A549 (cell line): ENCODE data around the gene CNOT6. TPM values are rescaled to one million over a fixed set of nuclear protein-coding genes. Genes with fewer than 3 reads are reported as not detected.
"Not testable (repeated sequence)": the region's sequence is repeated elsewhere in the genome, so short reads cannot be mapped to it uniquely, and the experiment has no call there.

ENCODE experiments used
- ATAC-seq, 2 experiments: fragments of 200-7000 bp in 1 of 2; fragments of >200 bp in 1 of 2; cut with Nextera tagmentation in 1 of 2; cut with Tn5 transposase in 1 of 2; 3 replicates each; pipeline versions ENCODE4 v1.8.0 to v1.9.1; 2018 to 2020; ENCODE audit warnings: mild to moderate bottlenecking in 1 of 2, moderate library complexity in 1 of 2
- CTCF ChIA-PET: fragments of 300-600 bp; sonication (Branson Sonifier 250); formaldehyde crosslinking; extraction: SDS; loops from one replicate; lab custom pipeline; 2021; ENCODE audit warnings: antibody characterized with exemption, inconsistent platforms; lab: Yijun Ruan, JAX
- POLR2A ChIA-PET: fragments of 350-600 bp; formaldehyde crosslinking; extraction: SDS; loops from one replicate; lab custom pipeline; 2021; ENCODE audit warnings: antibody characterized with exemption, inconsistent platforms; lab: Yijun Ruan, JAX
- DNase-seq, 2 experiments: peaks; one replicate each; pipeline versions ENCODE4 v3.0.0 to v3.0.0-alpha.2; 2011 to 2016; ENCODE audit warnings: low read depth in 1 of 2, low spot score in 1 of 2
- FAIRE-seq: peaks from 2 replicates; lab custom pipeline; 2011; peaks lifted over from hg19 to GRCh38; lab: Jason Lieb, UNC
- H3K27ac ChIP-seq, 2 experiments: fragments of >200 bp; sonication (Bioruptor Twin); formaldehyde crosslinking; 3 replicates each; pipeline ENCODE4 v1.5.1; 2016 to 2017
- H3K4me1 ChIP-seq: fragments of >200 bp; sonication (Bioruptor Twin); formaldehyde crosslinking; 3 replicates; pipeline ENCODE4 v1.6.1; 2016
- H3K4me2 ChIP-seq: fragments of >200 bp; sonication (Bioruptor Twin); formaldehyde crosslinking; 3 replicates; pipeline ENCODE4 v1.6.1; 2016
- H3K4me3 ChIP-seq: fragments of >200 bp; sonication (Bioruptor Twin); formaldehyde crosslinking; 3 replicates; pipeline ENCODE4 v1.5.1; 2016
- H3K9me3 ChIP-seq: fragments of >200 bp; sonication (Bioruptor Twin); formaldehyde crosslinking; 3 replicates; pipeline ENCODE4 v1.6.1; 2016
- ATOH8 ChIP-seq: fragments of 250-450 bp; sonication (Bioruptor Pico); IDR thresholded peaks from 2 replicates; pipeline ENCODE4 v1.5.0; 2020; ENCODE audit warnings: low read depth, mild to moderate bottlenecking, moderate library complexity
- BCL3 ChIP-seq: fragments of >200 bp; sonication (Bioruptor Twin); formaldehyde crosslinking; IDR thresholded peaks from 3 replicates; pipeline ENCODE4 v1.6.1; 2016
- CBX2 ChIP-seq: fragments of 200-600 bp; sonication (generic); IDR thresholded peaks from 2 replicates; pipeline ENCODE4 v1.6.1; 2016; ENCODE audit warnings: low read depth, mild to moderate bottlenecking, borderline replicate concordance
- CEBPB ChIP-seq, 2 experiments: fragments of >200 bp in 1 of 2; sonication (Bioruptor Twin) in 1 of 2; formaldehyde crosslinking in 1 of 2; IDR thresholded peaks; 2 replicates each; pipeline ENCODE4 v1.6.1; 2012 to 2016
- CHD4 ChIP-seq: fragments of 200-600 bp; sonication (generic); IDR thresholded peaks from 2 replicates; pipeline ENCODE4 v1.6.1; 2016; ENCODE audit warnings: antibody characterized with exemption, mild to moderate bottlenecking, borderline replicate concordance
- ELK1 ChIP-seq: fragments of 150-350 bp; IDR thresholded peaks from 2 replicates; pipeline ENCODE4 v1.6.1; 2014; ENCODE audit warnings: low read depth, mild to moderate bottlenecking, low read length
- FOSB ChIP-seq: fragments of 250-450 bp; sonication (Bioruptor Pico); IDR thresholded peaks from 2 replicates; pipeline ENCODE4 v1.5.0; 2020; ENCODE audit warnings: mild to moderate bottlenecking, moderate library complexity
- HDAC2 ChIP-seq: fragments of 200-600 bp; sonication (generic); IDR thresholded peaks from 2 replicates; pipeline ENCODE4 v1.6.1; 2016
- HES2 ChIP-seq: fragments of >200 bp; sonication (Bioruptor Twin); formaldehyde crosslinking; IDR thresholded peaks from 2 replicates; pipeline ENCODE4 v1.6.1; 2016
- HEYL ChIP-seq: fragments of 250-450 bp; sonication (Bioruptor Pico); IDR thresholded peaks from 2 replicates; pipeline ENCODE4 v1.8.0; 2021; ENCODE audit warnings: mild to moderate bottlenecking, moderate library complexity
- HMGXB4 ChIP-seq: fragments of 250-450 bp; sonication (Bioruptor Pico); IDR thresholded peaks from 2 replicates; pipeline ENCODE4 v1.5.0; 2021; ENCODE audit warnings: mild to moderate bottlenecking, moderate library complexity, borderline replicate concordance
- HOXA7 ChIP-seq: fragments of 250-450 bp; sonication (Bioruptor Pico); IDR thresholded peaks from 2 replicates; pipeline ENCODE4 v1.5.0; 2020; ENCODE audit warnings: mild to moderate bottlenecking, moderate library complexity
- HOXB13 ChIP-seq: fragments of 250-450 bp; sonication (Bioruptor Pico); IDR thresholded peaks from 2 replicates; pipeline ENCODE4 v1.5.0; 2020; ENCODE audit warnings: low read depth, mild to moderate bottlenecking, moderate library complexity
- HOXB5 ChIP-seq: fragments of 250-450 bp; sonication (Bioruptor Pico); IDR thresholded peaks from 2 replicates; pipeline ENCODE4 v1.5.0; 2020; ENCODE audit warnings: mild to moderate bottlenecking, moderate library complexity
- JUN ChIP-seq, 2 experiments: fragments of >200 bp; sonication (Bioruptor Twin); formaldehyde crosslinking; IDR thresholded peaks; 2 replicates in 1 of 2; 3 replicates in 1 of 2; pipeline ENCODE4 v1.6.1; 2016 to 2017
- KDM1A ChIP-seq: fragments of 200-600 bp; sonication (generic); IDR thresholded peaks from 2 replicates; pipeline ENCODE4 v1.6.1; 2016; ENCODE audit warnings: low read depth, mild to moderate bottlenecking
- MAX ChIP-seq: IDR thresholded peaks from 2 replicates; pipeline ENCODE4 v1.6.1; 2012
- MYC ChIP-seq: IDR thresholded peaks from 2 replicates; pipeline ENCODE4 v1.6.1; 2012; ENCODE audit warnings: mild to moderate bottlenecking, inconsistent platforms, low read length, improper control_type of control experiment, borderline replicate concordance
- NFE2L2 ChIP-seq: fragments of 150-350 bp; conservative IDR thresholded peaks from 2 replicates; pipeline ENCODE4 v1.6.1; 2014; ENCODE audit warnings: low read length
- NPAS2 ChIP-seq: fragments of 250-450 bp; sonication (Bioruptor Pico); IDR thresholded peaks from 2 replicates; pipeline ENCODE4 v1.8.0; 2022; ENCODE audit warnings: mild to moderate bottlenecking, moderate library complexity, borderline replicate concordance
- RAD21 ChIP-seq, 2 experiments: fragments of >200 bp in 1 of 2; sonication (Bioruptor Twin) in 1 of 2; formaldehyde crosslinking in 1 of 2; IDR thresholded peaks in 1 of 2; conservative IDR thresholded peaks in 1 of 2; 2 replicates in 1 of 2; 3 replicates in 1 of 2; pipeline ENCODE4 v1.6.1; 2012 to 2018; ENCODE audit warnings: inconsistent platforms in 1 of 2
- RNF2 ChIP-seq: fragments of 200-600 bp; sonication (generic); IDR thresholded peaks from 2 replicates; pipeline ENCODE4 v1.6.1; 2016; ENCODE audit warnings: low read depth, mild to moderate bottlenecking, antibody characterized with exemption, moderate library complexity, borderline replicate concordance
- SMC3 ChIP-seq: fragments of >200 bp; sonication (Bioruptor Twin); formaldehyde crosslinking; IDR thresholded peaks from 3 replicates; pipeline ENCODE4 v1.6.1; 2018; ENCODE audit warnings: inconsistent platforms
- ZNF302 ChIP-seq: fragments of 250-450 bp; sonication (Bioruptor Pico); IDR thresholded peaks from 2 replicates; pipeline ENCODE4 v1.9.0; 2021; ENCODE audit warnings: inconsistent platforms, mild to moderate bottlenecking, moderate library complexity
- WGBS: methylation state at CpG from one replicate; pipeline ENCODE4 v1.1.6; 2017; ENCODE audit errors: missing lambda C conversion rate; 5-methylcytosine and 5-hydroxymethylcytosine counted together
- polyA plus RNA-seq, 4 experiments: library from polyadenylated mRNA; depleted of rRNA in 3 of 4; stranded (reverse); fragments of >200 nt; fragmentation: RNase III in 1 of 4; extraction: RNeasy Plus Mini Kit Qiagen cat#74134 plus additional on column Dnase treatment in 1 of 4; gene quantifications; 2 replicates in 3 of 4; 3 replicates in 1 of 4; pipeline ENCODE4 v1.2.3, GENCODE V29; 2011 to 2017

Gene CNOT6
- polyA plus RNA-seq, 2 of the 4 experiments (the other 2 are of a cell fraction) = 18.2 to 28.5 TPM

GRCh38 chr5:180455872-180456271 is 38.3 kb upstream of the CNOT6 start:
- H3K9me3 ChIP-seq = peaks cover 10% of the 10 kb centered on the region; the same call in 1 of the 3 replicates
- WGBS = 23% methylated on average over 1 of the region's 1 CpG
- no peak for TF ChIP-seq CHD4
- TF ChIP-seq CEBPB (IDR thresholded peaks at IDR 0.05) = no peak
- TF ChIP-seq HMGXB4 = no peak
- no peak for TF ChIP-seq JUN (IDR thresholded peaks at IDR 0.05)
- no peak for TF ChIP-seq HOXB5 (CRISPR knock-in tag)
- no peak for TF ChIP-seq SMC3
- TF ChIP-seq ELK1 = no peak
- TF ChIP-seq HDAC2 = no peak
- no peak for TF ChIP-seq FOSB (CRISPR knock-in tag)
- TF ChIP-seq HOXA7 = no peak
- no peak for TF ChIP-seq NPAS2 (CRISPR knock-in tag)
- no peak for TF ChIP-seq KDM1A
- TF ChIP-seq CBX2 = no peak
- TF ChIP-seq RNF2 = no peak
- no peak for TF ChIP-seq BCL3
- no peak for TF ChIP-seq HOXB13
- no peak for TF ChIP-seq NFE2L2
- TF ChIP-seq, all 56 proteins: peak for 0

GRCh38 chr5:180456792-180457191 is 37.4 kb upstream of the CNOT6 start:
- Histone ChIP-seq H3K9me3 (peaks cover 10% of the 10 kb centered on the region; the same call in 1 of the 3 replicates), H3K4me3 (no peak overlapping the region), H3K27ac (no peak overlapping the region), H3K4me1 (no peaks in the 10 kb centered on the region), H3K4me2 (no peak overlapping the region)
- WGBS = 54% methylated on average over 3 of the region's 3 CpGs
- FAIRE-seq = no peak
- no peak for DNase-seq
- ATAC-seq = no peak
- TF ChIP-seq ZNF302 (CRISPR knock-in tag) (no peak), HES2 (no peak), HEYL (no peak), ATOH8 (no peak), CEBPB (IDR thresholded peaks at IDR 0.05) (no peak), MAX (no peak), NPAS2 (CRISPR knock-in tag) (no peak), BCL3 (no peak), RNF2 (no peak), KDM1A (no peak), CHD4 (no peak), FOSB (CRISPR knock-in tag) (no peak), RAD21 (conservative IDR thresholded peaks at IDR 0.05 in 1 of 2, IDR thresholded peaks at IDR 0.05 in 1 of 2) (no peak), MYC (no peak)
- ChIA-PET CTCF (interaction anchor here (0.6 to 4.1 kb wide), 9 partner anchors 11 to 329 kb away, joined by 3 to 19 read pairs (median 4); partner anchors contain the start of gene MAPK9), POLR2A (no interaction called here)

More at GRCh38 chr5:180455872-180456271, 38.3 kb upstream of the CNOT6 start:
- H3K27ac ChIP-seq = no peak overlapping the region
- FAIRE-seq (no peak), DNase-seq (no peak), ATAC-seq (no peak)
- no peaks in the 10 kb centered on the region for H3K4me1 ChIP-seq
- H3K4me2 ChIP-seq = no peak overlapping the region
- ChIA-PET CTCF (interaction anchor here (1.4 to 4.1 kb wide), 4 partner anchors 11 to 163 kb away, joined by 4 to 19 read pairs (median 7); partner anchors contain the start of gene MAPK9), POLR2A (no interaction called here)
- no peak overlapping the region for H3K4me3 ChIP-seq

GRCh38 chr5:180458852-180459673 is 35.1 kb upstream of the CNOT6 start:
- H3K27ac ChIP-seq, H3K4me1 ChIP-seq, DNase-seq, POLR2A ChIA-PET, ATAC-seq, H3K4me3 ChIP-seq, FAIRE-seq, H3K4me2 ChIP-seq, H3K9me3 ChIP-seq: not testable (repeated sequence)
- 95% methylated on average over 25 of the region's 61 CpGs for WGBS
- CTCF ChIA-PET = interaction anchor here (1.4 to 5.0 kb wide), 2 partner anchors 12 to 130 kb away, joined by 4 to 27 read pairs; no protein-coding TSS in a partner anchor
